ENCODE measurements around the gene NRN1L. TPM values are rescaled to one million over a fixed set of nuclear protein-coding genes. Genes with fewer than 3 reads are reported as not detected.

NRN1L gene
- total RNA-seq, 1 donor from 2014 or later, result 0.56 TPM

DNA sequence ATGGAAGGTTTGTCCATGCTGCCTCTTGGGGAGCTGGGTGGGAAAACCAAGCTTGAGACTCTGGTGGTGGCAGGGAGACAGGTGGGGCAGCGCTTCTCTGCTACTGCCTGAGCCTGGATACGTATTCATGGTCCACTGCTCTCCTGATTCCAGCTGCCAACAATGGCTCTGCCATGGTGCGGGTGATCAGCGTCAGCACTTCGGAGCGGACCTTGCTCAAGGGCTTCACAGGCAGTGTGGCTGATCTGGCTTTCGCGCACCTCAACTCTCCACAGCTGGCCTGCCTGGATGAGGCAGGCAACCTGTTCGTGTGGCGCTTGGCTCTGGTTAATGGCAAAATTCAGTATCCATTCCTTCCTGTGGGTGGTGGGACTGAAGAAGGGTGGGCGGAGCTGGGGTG, 7.6 kb upstream of the NRN1L start:
- TF ChIP-seq, protein P1, sequence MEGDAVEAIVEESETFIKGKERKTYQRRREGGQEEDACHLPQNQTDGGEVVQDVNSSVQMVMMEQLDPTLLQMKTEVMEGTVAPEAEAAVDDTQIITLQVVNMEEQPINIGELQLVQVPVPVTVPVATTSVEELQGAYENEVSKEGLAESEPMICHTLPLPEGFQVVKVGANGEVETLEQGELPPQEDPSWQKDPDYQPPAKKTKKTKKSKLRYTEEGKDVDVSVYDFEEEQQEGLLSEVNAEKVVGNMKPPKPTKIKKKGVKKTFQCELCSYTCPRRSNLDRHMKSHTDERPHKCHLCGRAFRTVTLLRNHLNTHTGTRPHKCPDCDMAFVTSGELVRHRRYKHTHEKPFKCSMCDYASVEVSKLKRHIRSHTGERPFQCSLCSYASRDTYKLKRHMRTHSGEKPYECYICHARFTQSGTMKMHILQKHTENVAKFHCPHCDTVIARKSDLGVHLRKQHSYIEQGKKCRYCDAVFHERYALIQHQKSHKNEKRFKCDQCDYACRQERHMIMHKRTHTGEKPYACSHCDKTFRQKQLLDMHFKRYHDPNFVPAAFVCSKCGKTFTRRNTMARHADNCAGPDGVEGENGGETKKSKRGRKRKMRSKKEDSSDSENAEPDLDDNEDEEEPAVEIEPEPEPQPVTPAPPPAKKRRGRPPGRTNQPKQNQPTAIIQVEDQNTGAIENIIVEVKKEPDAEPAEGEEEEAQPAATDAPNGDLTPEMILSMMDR (IDR thresholded peaks at IDR 0.05; ENCODE audit: unreplicated experiment), result no peak
- Mint-ChIP-seq H3K4me3 (ENCODE audit: unreplicated experiment) (peak overlapping the region; percentile 56), H3K9me3 (ENCODE audit: unreplicated experiment) (no peaks in the 10 kb centered on the region), H3K4me1 (ENCODE audit: unreplicated experiment) (peaks cover 30% of the 10 kb centered on the region), H3K36me3 (ENCODE audit: low read depth, unreplicated experiment) (peaks cover 54% of the 10 kb centered on the region), H3K27me3 (ENCODE audit: unreplicated experiment) (peaks cover 19% of the 10 kb centered on the region), H3K27ac (ENCODE audit: unreplicated experiment) (no peak overlapping the region)
- DNase-seq (ENCODE audit: low spot score), result no peak

- TF ChIP-seq, protein P1 (IDR thresholded peaks at IDR 0.05; ENCODE audit: unreplicated experiment), result no peak
- H3K4me3 Mint-ChIP-seq (ENCODE audit: unreplicated experiment), result no peak overlapping the region
- peaks cover 26% of the 10 kb centered on the region for H3K4me1 Mint-ChIP-seq (ENCODE audit: unreplicated experiment)
- H3K27me3 Mint-ChIP-seq (ENCODE audit: unreplicated experiment), result peaks cover 14% of the 10 kb centered on the region
- no peaks in the 10 kb centered on the region for H3K9me3 Mint-ChIP-seq (ENCODE audit: unreplicated experiment)
- peaks cover 59% of the 10 kb centered on the region for H3K36me3 Mint-ChIP-seq (ENCODE audit: low read depth, unreplicated experiment)
- H3K27ac Mint-ChIP-seq (ENCODE audit: unreplicated experiment), result no peak overlapping the region
- DNase-seq (ENCODE audit: low spot score), result no peak
Measured at GRCh38 chr16:67878232-67878631, 6.5 kb upstream of the NRN1L start.

DNA sequence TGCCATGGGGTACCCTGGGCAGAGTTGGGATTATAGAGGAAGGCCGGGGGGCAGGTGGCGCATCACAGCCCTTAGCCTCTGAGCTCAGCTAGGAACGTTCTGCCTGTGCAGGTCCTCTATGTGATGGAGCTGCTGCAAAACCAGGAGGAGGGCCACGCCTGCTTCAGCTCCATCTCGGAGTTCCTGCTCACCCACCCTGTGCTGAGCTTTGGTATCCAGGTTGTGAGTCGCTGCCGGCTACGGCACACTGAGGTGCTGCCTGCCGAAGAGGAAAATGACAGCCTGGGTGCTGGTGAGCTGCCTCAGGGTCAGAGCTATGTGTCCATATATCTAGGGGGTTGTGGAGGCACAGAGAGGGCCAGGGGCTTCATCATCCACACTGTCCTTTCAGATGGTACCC, 5.8 kb upstream of the NRN1L start:
- Mint-ChIP-seq H3K27me3 (ENCODE audit: unreplicated experiment) (peaks cover 12% of the 10 kb centered on the region), H3K27ac (ENCODE audit: unreplicated experiment) (no peak overlapping the region), H3K9me3 (ENCODE audit: unreplicated experiment) (no peaks in the 10 kb centered on the region), H3K4me1 (ENCODE audit: unreplicated experiment) (peaks cover 23% of the 10 kb centered on the region), H3K36me3 (ENCODE audit: low read depth, unreplicated experiment) (peaks cover 62% of the 10 kb centered on the region), H3K4me3 (ENCODE audit: unreplicated experiment) (no peak overlapping the region)
- TF ChIP-seq, protein P1 (IDR thresholded peaks at IDR 0.05; ENCODE audit: unreplicated experiment), result no peak
- DNase-seq (ENCODE audit: low spot score), result no peak

DNA sequence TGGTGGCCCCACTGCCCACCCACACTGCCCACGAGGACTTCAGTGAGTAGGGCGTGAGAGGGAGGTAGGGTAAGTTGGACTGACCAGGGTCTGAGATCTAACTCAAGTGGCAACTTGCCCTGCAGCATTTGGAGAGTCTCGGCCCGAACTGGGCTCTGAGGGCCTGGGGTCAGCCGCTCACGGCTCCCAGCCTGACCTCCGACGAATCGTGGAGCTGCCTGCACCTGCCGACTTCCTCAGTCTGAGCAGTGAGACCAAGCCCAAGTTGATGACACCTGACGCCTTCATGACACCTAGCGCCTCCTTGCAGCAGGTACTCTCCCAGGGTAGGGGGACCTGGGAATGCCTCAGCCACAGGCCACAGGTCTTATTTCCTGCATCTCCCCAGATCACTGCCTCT, 5.2 kb upstream of the NRN1L start:
- no peak overlapping the region for H3K27ac Mint-ChIP-seq (ENCODE audit: unreplicated experiment)
- TF ChIP-seq, protein P1 (IDR thresholded peaks at IDR 0.05; ENCODE audit: unreplicated experiment), result no peak
- H3K36me3 Mint-ChIP-seq (ENCODE audit: low read depth, unreplicated experiment), result peaks cover 64% of the 10 kb centered on the region
- H3K4me1 Mint-ChIP-seq (ENCODE audit: unreplicated experiment), result peaks cover 18% of the 10 kb centered on the region
- H3K27me3 Mint-ChIP-seq (ENCODE audit: unreplicated experiment), result peaks cover 11% of the 10 kb centered on the region
- DNase-seq (ENCODE audit: low spot score), result no peak
- no peak overlapping the region for H3K4me3 Mint-ChIP-seq (ENCODE audit: unreplicated experiment)
- H3K9me3 Mint-ChIP-seq (ENCODE audit: unreplicated experiment), result no peaks in the 10 kb centered on the region

DNA sequence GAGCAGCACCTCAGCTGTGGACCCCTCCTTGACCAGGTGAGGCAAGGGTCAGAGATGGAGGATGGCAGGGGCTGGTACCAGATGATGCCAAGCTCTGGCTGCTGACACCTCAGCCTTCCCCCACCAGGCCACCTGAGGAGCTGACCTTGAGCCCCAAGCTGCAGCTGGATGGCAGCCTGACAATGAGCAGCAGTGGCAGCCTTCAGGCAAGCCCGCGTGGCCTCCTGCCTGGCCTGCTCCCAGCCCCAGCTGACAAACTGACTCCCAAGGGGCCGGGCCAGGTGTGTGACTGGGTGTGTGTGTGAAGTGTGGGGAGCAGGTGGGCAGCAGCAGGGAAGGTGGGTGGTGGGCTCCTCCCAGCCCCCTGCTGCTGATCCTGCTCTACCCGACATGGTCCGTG, 4.7 kb upstream of the NRN1L start:
- Mint-ChIP-seq H3K27ac (ENCODE audit: unreplicated experiment) (no peak overlapping the region), H3K27me3 (ENCODE audit: unreplicated experiment) (peaks cover 11% of the 10 kb centered on the region), H3K36me3 (ENCODE audit: low read depth, unreplicated experiment) (peaks cover 65% of the 10 kb centered on the region), H3K9me3 (ENCODE audit: unreplicated experiment) (no peaks in the 10 kb centered on the region), H3K4me3 (ENCODE audit: unreplicated experiment) (peak overlapping the region; percentile 79), H3K4me1 (ENCODE audit: unreplicated experiment) (peaks cover 16% of the 10 kb centered on the region)
- no peak for DNase-seq (ENCODE audit: low spot score)
- TF ChIP-seq, protein P1 (IDR thresholded peaks at IDR 0.05; ENCODE audit: unreplicated experiment), result no peak

Measured in endothelial cell (in vitro differentiated cells).